ENCODE data around the gene TLX3. TPM values are rescaled to one million over a fixed set of nuclear protein-coding genes. Genes with fewer than 3 reads are reported as not detected.
"Not testable (repeated sequence)": the region's sequence is repeated elsewhere in the genome, so short reads cannot be mapped to it uniquely, and the experiment has no call there.

TLX3 gene
- polyA plus RNA-seq, 3 donors from 2014 or later: not detected

GRCh38 chr5:171285465-171285864 lies 23.6 kb upstream of the TLX3 start:
- Mint-ChIP-seq H3K27ac (no peak overlapping the region), H3K9me3 (no peaks in the 10 kb centered on the region), H3K36me3 (peaks cover 0 to 5% (median 0%) of the 10 kb centered on the region in 3 donors), H3K4me3 (no peak overlapping the region), H3K4me1 (no peaks in the 10 kb centered on the region), H3K27me3 (ENCODE audit: low read depth in 3 of 3) (peaks cover 0 to 5% (median 2%) of the 10 kb centered on the region in 3 donors)
- no peak for DNase-seq

- DNase-seq: no peak
- Mint-ChIP-seq H3K9me3 (no peaks in the 10 kb centered on the region), H3K27me3 (ENCODE audit: low read depth in 3 of 3) (peaks cover 0 to 5% (median 3%) of the 10 kb centered on the region in 3 donors), H3K4me1 (no peaks in the 10 kb centered on the region), H3K27ac (no peak overlapping the region), H3K36me3 (peaks cover 0 to 5% (median 0%) of the 10 kb centered on the region in 3 donors), H3K4me3 (no peak overlapping the region)
Measured at GRCh38 chr5:171288066-171288465, 21.0 kb upstream of the TLX3 start.

GRCh38 chr5:171291371-171291770 lies 17.7 kb upstream of the TLX3 start:
- Mint-ChIP-seq H3K4me1 (no peaks in the 10 kb centered on the region), H3K4me3 (no peak overlapping the region)

GRCh38 chr5:171295299-171295698 lies 13.7 kb upstream of the TLX3 start:
- H3K4me1 Mint-ChIP-seq: no peaks in the 10 kb centered on the region
- H3K9me3 Mint-ChIP-seq: no peaks in the 10 kb centered on the region
- H3K36me3 Mint-ChIP-seq: no peaks in the 10 kb centered on the region
- H3K4me3 Mint-ChIP-seq: no peak overlapping the region
- H3K27me3 Mint-ChIP-seq (ENCODE audit: low read depth in 3 of 3): peaks cover 0 to 4% (median 0%) of the 10 kb centered on the region in 3 donors
- H3K27ac Mint-ChIP-seq: no peak overlapping the region
- no peak for DNase-seq

More at GRCh38 chr5:171291371-171291770, 17.7 kb upstream of the TLX3 start:
- Mint-ChIP-seq H3K27ac (no peak overlapping the region), H3K27me3 (ENCODE audit: low read depth in 3 of 3) (peaks cover 0 to 5% (median 4%) of the 10 kb centered on the region in 3 donors), H3K36me3 (no peaks in the 10 kb centered on the region), H3K9me3 (no peaks in the 10 kb centered on the region)
- no peak for DNase-seq

- H3K36me3 Mint-ChIP-seq: no peaks in the 10 kb centered on the region
- H3K9me3 Mint-ChIP-seq: no peaks in the 10 kb centered on the region
- H3K27me3 Mint-ChIP-seq (ENCODE audit: low read depth in 3 of 3): peaks cover 0 to 4% (median 0%) of the 10 kb centered on the region in 3 donors
- DNase-seq: no peak
- H3K27ac Mint-ChIP-seq: no peak overlapping the region
- no peaks in the 10 kb centered on the region for H3K4me1 Mint-ChIP-seq
- H3K4me3 Mint-ChIP-seq: no peak overlapping the region
Measured at GRCh38 chr5:171295801-171296200, 13.2 kb upstream of the TLX3 start.

- not testable (repeated sequence) for H3K27me3 Mint-ChIP-seq (ENCODE audit: low read depth in 3 of 3); H3K27ac Mint-ChIP-seq; H3K4me3 Mint-ChIP-seq; DNase-seq; H3K36me3 Mint-ChIP-seq; H3K9me3 Mint-ChIP-seq; H3K4me1 Mint-ChIP-seq
Measured at GRCh38 chr5:171297941-171298340, 11.1 kb upstream of the TLX3 start.

- peaks cover 0 to 9% (median 5%) of the 10 kb centered on the region in 3 donors for H3K27me3 Mint-ChIP-seq (ENCODE audit: low read depth in 3 of 3)
Measured at GRCh38 chr5:171299228-171299627, 9.8 kb upstream of the TLX3 start.

GRCh38 chr5:171299851-171300250 lies 9.2 kb upstream of the TLX3 start:
- Mint-ChIP-seq H3K4me1 (no peaks in the 10 kb centered on the region), H3K27ac (no peak overlapping the region), H3K27me3 (ENCODE audit: low read depth in 3 of 3) (peaks cover 3 to 15% (median 9%) of the 10 kb centered on the region in 3 donors), H3K36me3 (peaks cover 0 to 7% (median 0%) of the 10 kb centered on the region in 3 donors), H3K9me3 (no peaks in the 10 kb centered on the region), H3K4me3 (no peak overlapping the region)
- DNase-seq: no peak

More at GRCh38 chr5:171299228-171299627, 9.8 kb upstream of the TLX3 start:
- no peak for DNase-seq
- no peak overlapping the region for H3K4me3 Mint-ChIP-seq
- no peaks in the 10 kb centered on the region for H3K9me3 Mint-ChIP-seq
- H3K36me3 Mint-ChIP-seq: peaks cover 0 to 7% (median 0%) of the 10 kb centered on the region in 3 donors
- H3K4me1 Mint-ChIP-seq: no peaks in the 10 kb centered on the region
- no peak overlapping the region for H3K27ac Mint-ChIP-seq

- H3K9me3 Mint-ChIP-seq: no peaks in the 10 kb centered on the region
- H3K36me3 Mint-ChIP-seq: peaks cover 0 to 7% (median 0%) of the 10 kb centered on the region in 3 donors
- DNase-seq: no peak
- peaks cover 3 to 18% (median 10%) of the 10 kb centered on the region in 3 donors for H3K27me3 Mint-ChIP-seq (ENCODE audit: low read depth in 3 of 3)
- H3K4me1 Mint-ChIP-seq: no peaks in the 10 kb centered on the region
- no peak overlapping the region for H3K4me3 Mint-ChIP-seq
- no peak overlapping the region for H3K27ac Mint-ChIP-seq
Measured at GRCh38 chr5:171300358-171300757, 8.7 kb upstream of the TLX3 start.

- peak overlapping the region in 1 of 5 donors; percentile 53 for H3K4me3 Mint-ChIP-seq
Measured at GRCh38 chr5:171306166-171306565, 2.9 kb upstream of the TLX3 start.

GRCh38 chr5:171306781-171307591 lies 2.1 kb upstream of the TLX3 start:
- DNase-seq: peak; percentile 18 to 31 (median 19)
- Mint-ChIP-seq H3K36me3 (peaks cover 0 to 4% (median 0%) of the 10 kb centered on the region in 3 donors), H3K4me3 (peak overlapping the region; percentile 33 to 64 (median 53)), H3K27me3 (ENCODE audit: low read depth in 3 of 3) (peaks cover 10 to 59% (median 35%) of the 10 kb centered on the region in 3 donors), H3K9me3 (no peaks in the 10 kb centered on the region), H3K4me1 (peaks cover 32 to 39% of the 10 kb centered on the region in 2 donors), H3K27ac (no peak overlapping the region)

More at GRCh38 chr5:171306166-171306565, 2.9 kb upstream of the TLX3 start:
- H3K9me3 Mint-ChIP-seq: no peaks in the 10 kb centered on the region
- no peak for DNase-seq
- H3K27ac Mint-ChIP-seq: no peak overlapping the region
- H3K27me3 Mint-ChIP-seq (ENCODE audit: low read depth in 3 of 3): peaks cover 10 to 56% (median 34%) of the 10 kb centered on the region in 3 donors
- peaks cover 0 to 4% (median 0%) of the 10 kb centered on the region in 3 donors for H3K36me3 Mint-ChIP-seq
- H3K4me1 Mint-ChIP-seq: peaks cover 32 to 39% of the 10 kb centered on the region in 2 donors

- H3K27ac Mint-ChIP-seq: no peak overlapping the region
- peaks cover 11 to 64% (median 41%) of the 10 kb centered on the region in 3 donors for H3K27me3 Mint-ChIP-seq (ENCODE audit: low read depth in 3 of 3)
- peak overlapping the region in 4 of 5 donors; percentile 18 to 54 (median 48) for H3K4me3 Mint-ChIP-seq
- no peaks in the 10 kb centered on the region for H3K9me3 Mint-ChIP-seq
- H3K4me1 Mint-ChIP-seq: peaks cover 38 to 45% of the 10 kb centered on the region in 2 donors
- no peak for DNase-seq
- H3K36me3 Mint-ChIP-seq: peaks cover 0 to 2% (median 2%) of the 10 kb centered on the region in 3 donors
Measured at GRCh38 chr5:171307789-171308452, 1.1 kb upstream of the TLX3 start.

- peaks cover 12 to 64% (median 50%) of the 10 kb centered on the region in 3 donors for H3K27me3 Mint-ChIP-seq (ENCODE audit: low read depth in 3 of 3)
- H3K4me3 Mint-ChIP-seq: no peak overlapping the region
Measured at GRCh38 chr5:171309276-171310211, 496 bp downstream of the TLX3 start.

More at GRCh38 chr5:171309276-171310211, 496 bp downstream of the TLX3 start:
- Mint-ChIP-seq H3K9me3 (peaks cover 0 to 3% (median 0%) of the 10 kb centered on the region in 6 donors), H3K4me1 (peaks cover 46 to 55% of the 10 kb centered on the region in 2 donors), H3K27ac (no peak overlapping the region), H3K36me3 (peaks cover 0 to 5% (median 4%) of the 10 kb centered on the region in 3 donors)
- DNase-seq: no peak

Measured in immature natural killer cell (primary cell).